Measurements from ENCODE around the gene CLDN16. TPM values are rescaled to one million over a fixed set of nuclear protein-coding genes. Genes with fewer than 3 reads are reported as not detected.

Gene CLDN16
- total and polyA plus RNA-seq, 2 of the 4 experiments (the other 2 are of a cell fraction), result under 0.01 to 0.09 TPM

DNA sequence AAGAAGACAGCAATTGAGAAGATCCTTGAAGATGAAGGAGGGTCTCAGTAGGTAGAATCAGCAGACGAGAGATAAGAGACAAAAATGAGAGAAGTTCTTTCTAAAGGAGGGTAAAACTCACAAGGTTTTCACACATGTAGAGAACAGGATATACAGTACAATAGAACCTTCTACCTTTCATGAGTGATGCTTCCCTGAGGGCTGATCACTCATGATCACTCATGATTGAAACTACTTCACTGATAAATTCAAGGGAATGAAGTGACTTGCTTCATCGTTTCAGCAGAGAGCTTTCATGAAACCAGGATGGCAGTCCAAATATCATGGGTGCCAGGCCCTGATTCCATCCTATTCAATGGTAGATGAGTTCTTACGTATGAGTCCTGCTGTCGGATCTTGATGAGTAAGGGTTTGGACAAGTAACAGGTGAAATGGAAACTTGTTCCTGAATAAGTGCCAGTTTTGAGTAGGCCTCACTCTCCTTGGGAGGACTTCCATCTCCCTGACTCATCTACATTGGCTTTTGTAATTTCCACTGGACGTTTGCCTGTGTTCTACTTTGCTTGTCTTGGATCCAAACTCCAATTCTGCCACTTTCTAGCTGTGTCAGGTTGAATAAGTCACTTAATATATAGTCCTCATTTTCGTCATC lies 9.6 kb upstream of the CLDN16 start:
- WGBS, 2 experiments (ENCODE audit: extremely low coverage in 2 of 2, insufficient read length in 1 of 2), result 80% methylated on average over 2 of the region's 6 CpGs; no CpG with 5 or more reads in 1 of the 2 experiments
- dilution Hi-C loops (cut with HindIII; ENCODE audit: low sequenced_read_pairs, unreplicated experiment), result no loop called here

More for the DNA sequence above, 9.6 kb upstream of the CLDN16 start:
- in situ Hi-C loops (cut with MboI; ENCODE audit: low sequenced_read_pairs) (no loop called here), intact Hi-C loops (cut with micrococcal nuclease) (no loop called here)
- Histone ChIP-seq H3K4me2 (ENCODE audit: low read depth, low read length) (no peak overlapping the region), H3K18ac (ENCODE audit: low read depth, low read length) (no peak overlapping the region), H4K8ac (ENCODE audit: low read depth in 2 of 2, low read length in 2 of 2) (no peak overlapping the region), H4K20me1 (ENCODE audit: insufficient read depth, low read length) (no peaks in the 10 kb centered on the region), H3K56ac (ENCODE audit: extremely low read depth, insufficient read depth, low read length) (no peak overlapping the region), H3K14ac (replicated peaks; ENCODE audit: low read depth, low read length) (no peak overlapping the region), H2BK15ac (ENCODE audit: low read depth, low read length) (no peak overlapping the region), H3K27me3 (ENCODE audit: control insufficient read depth, insufficient read depth, low read length) (no peaks in the 10 kb centered on the region), H3K9me1 (ENCODE audit: insufficient read depth, low read length) (no peaks in the 10 kb centered on the region), H2BK20ac (ENCODE audit: low read depth, low read length) (no peak overlapping the region), H2AFZ (replicated peaks; ENCODE audit: low read length, poor library complexity) (no peak overlapping the region), H3K9ac (ENCODE audit: low read depth, low read length) (no peak overlapping the region), H4K91ac (ENCODE audit: insufficient read depth, low read depth, low read length) (no peak overlapping the region), H3K36me3 (ENCODE audit: control insufficient read depth, insufficient read depth, low read length) (no peaks in the 10 kb centered on the region), H3K4ac (ENCODE audit: low read depth, low read length) (no peak overlapping the region), H2AK5ac (ENCODE audit: low read depth, low read length) (no peak overlapping the region), H3K79me1 (ENCODE audit: low read depth in 1 of 2, low read length in 2 of 2) (no peaks in the 10 kb centered on the region), H4K5ac (ENCODE audit: low read depth, low read length) (no peak overlapping the region), H2BK5ac (ENCODE audit: low read depth, low read length, poor library complexity, severe bottlenecking) (no peak overlapping the region), H3K23ac (ENCODE audit: low read depth, low read length) (no peak overlapping the region), H2AK9ac (replicated peaks; ENCODE audit: low read depth, low read length, poor library complexity) (no peak overlapping the region), H2BK120ac (ENCODE audit: low read depth, low read length) (no peak overlapping the region), H3K27ac (ENCODE audit: insufficient read depth, low read length) (no peak overlapping the region), H3K4me1 (ENCODE audit: control insufficient read depth, insufficient read depth, low read length) (no peaks in the 10 kb centered on the region; the same call in 1 of the 2 replicates), H3K9me3 (ENCODE audit: control insufficient read depth, insufficient read depth, low read length) (no peaks in the 10 kb centered on the region), H3K4me3 (ENCODE audit: insufficient read depth, low read depth, low read length) (no peak overlapping the region)
- ATAC-seq (ENCODE audit: low read depth) (no peak), DNase-seq (peak; percentile 79)
- ChIA-PET POLR2A (ENCODE audit: unreplicated experiment) (no interaction called here), CTCF (interaction anchor here (0.9 to 1.2 kb wide), 2 partner anchors 9 to 56 kb away, joined by 3 to 4 read pairs; partner anchors contain the start of gene CLDN1)
- TF ChIP-seq RAD21 (IDR thresholded peaks at IDR 0.05; ENCODE audit: low read length) (no peak), SMC3 (IDR thresholded peaks at IDR 0.05; ENCODE audit: low read depth, low read length) (no peak), BHLHE40 (IDR thresholded peaks at IDR 0.05; ENCODE audit: low read depth, low read length) (no peak), MAFK (IDR thresholded peaks at IDR 0.05; ENCODE audit: low read depth, low read length) (no peak), RCOR1 (IDR thresholded peaks at IDR 0.05; ENCODE audit: insufficient replicate concordance, low read length) (no peak), FOS (IDR thresholded peaks at IDR 0.05; ENCODE audit: low read depth, low read length) (no peak), MAZ (IDR thresholded peaks at IDR 0.05; ENCODE audit: borderline replicate concordance, low read depth, low read length) (no peak), RFX5 (IDR thresholded peaks at IDR 0.05; ENCODE audit: low read depth, low read length) (no peak), CHD1 (IDR thresholded peaks at IDR 0.05; ENCODE audit: low read depth, low read length) (no peak)
- no TSS peak for BruUV-seq (replicated peaks)
